CD4-positive, CD25-positive, alpha-beta regulatory T cell (primary cell): ENCODE data around the gene C1orf198. TPM values are rescaled to one million over a fixed set of nuclear protein-coding genes. Genes with fewer than 3 reads are reported as not detected.

Source experiments
- ATAC-seq, 2 donors: fragments of 150-1000 bp; cut with Tn5 transposase; one replicate each; pipeline ENCODE4 v1.10.0; 2021; ENCODE audit warnings: low read depth in 2 of 2, moderate number of reproducible peaks in 2 of 2, moderate library complexity in 1 of 2
- DNase-seq, 3 donors: peaks; one replicate each; pipeline versions ENCODE4 v3.0.0 to v3.0.0-alpha.2; 2012 to 2022; ENCODE audit warnings: mixed read lengths in 1 of 3
- H3K27ac ChIP-seq: one replicate; pipeline ENCODE4 v1.7.0; 2013; ENCODE audit warnings: mild to moderate bottlenecking, low read length; ENCODE audit not compliant: insufficient read depth, poor library complexity, severe bottlenecking
- H3K27me3 ChIP-seq: one replicate; pipeline ENCODE4 v1.7.0; 2013; ENCODE audit warnings: low read length; ENCODE audit not compliant: control insufficient read depth, insufficient read depth
- H3K36me3 ChIP-seq: one replicate; pipeline ENCODE4 v1.7.0; 2013; ENCODE audit warnings: mild to moderate bottlenecking, low read length, moderate library complexity; ENCODE audit not compliant: control insufficient read depth, insufficient read depth
- H3K4me1 ChIP-seq: 2 replicates; pipeline ENCODE4 v1.7.0; 2013; ENCODE audit warnings: mild to moderate bottlenecking, low read length; ENCODE audit not compliant: insufficient read depth, control insufficient read depth, poor library complexity, severe bottlenecking
- H3K4me3 ChIP-seq: one replicate; pipeline ENCODE4 v1.7.0; 2013; ENCODE audit warnings: low read depth, mild to moderate bottlenecking, low read length, moderate library complexity
- H3K9me3 ChIP-seq, 2 experiments: 1 replicate in 1 of 2; 2 replicates in 1 of 2; pipeline ENCODE4 v1.7.0; 2013; ENCODE audit warnings: low read length in 2 of 2, mild to moderate bottlenecking in 1 of 2, moderate library complexity in 1 of 2; ENCODE audit not compliant: control insufficient read depth in 2 of 2
- H3K27ac Mint-ChIP-seq, 3 donors: one replicate each; pipeline ENCODE4 v1.8.0; 2020 to 2022; ENCODE audit warnings: mild to moderate bottlenecking in 3 of 3, mixed read lengths in 3 of 3, moderate library complexity in 2 of 3
- H3K27me3 Mint-ChIP-seq: one replicate; pipeline ENCODE4 v1.8.0; 2022; ENCODE audit warnings: mild to moderate bottlenecking, mixed read lengths
- H3K36me3 Mint-ChIP-seq: one replicate; pipeline ENCODE4 v1.8.0; 2020; ENCODE audit warnings: mixed read lengths
- H3K4me1 Mint-ChIP-seq, 4 donors: one replicate each; pipeline ENCODE4 v1.8.0; 2020 to 2022; ENCODE audit warnings: mixed read lengths in 4 of 4, mild to moderate bottlenecking in 1 of 4
- H3K4me3 Mint-ChIP-seq, 4 donors: one replicate each; pipeline ENCODE4 v1.8.0; 2020 to 2022; ENCODE audit warnings: mild to moderate bottlenecking in 4 of 4, mixed read lengths in 4 of 4, moderate library complexity in 3 of 4
- H3K9me3 Mint-ChIP-seq, 7 donors: one replicate each; pipeline ENCODE4 v1.8.0; 2020 to 2022; ENCODE audit warnings: mixed read lengths in 7 of 7, mild to moderate bottlenecking in 3 of 7, moderate library complexity in 2 of 7
- polyA plus RNA-seq, 4 donors: library from polyadenylated mRNA; unstranded; fragments of 300-500 nt; fragmentation: Illumina TruSeq; gene quantifications; one replicate each; pipeline ENCODE4 v1.2.3, GENCODE V29; 2021
- total RNA-seq: library from RNA; stranded (reverse); gene quantifications from one replicate; pipeline ENCODE4 v1.2.3, GENCODE V29; 2022

C1orf198 gene
- total and polyA plus RNA-seq, 5 donors from 2014 or later, result 3.1 to 5.3 (median 4.1) TPM

DNA sequence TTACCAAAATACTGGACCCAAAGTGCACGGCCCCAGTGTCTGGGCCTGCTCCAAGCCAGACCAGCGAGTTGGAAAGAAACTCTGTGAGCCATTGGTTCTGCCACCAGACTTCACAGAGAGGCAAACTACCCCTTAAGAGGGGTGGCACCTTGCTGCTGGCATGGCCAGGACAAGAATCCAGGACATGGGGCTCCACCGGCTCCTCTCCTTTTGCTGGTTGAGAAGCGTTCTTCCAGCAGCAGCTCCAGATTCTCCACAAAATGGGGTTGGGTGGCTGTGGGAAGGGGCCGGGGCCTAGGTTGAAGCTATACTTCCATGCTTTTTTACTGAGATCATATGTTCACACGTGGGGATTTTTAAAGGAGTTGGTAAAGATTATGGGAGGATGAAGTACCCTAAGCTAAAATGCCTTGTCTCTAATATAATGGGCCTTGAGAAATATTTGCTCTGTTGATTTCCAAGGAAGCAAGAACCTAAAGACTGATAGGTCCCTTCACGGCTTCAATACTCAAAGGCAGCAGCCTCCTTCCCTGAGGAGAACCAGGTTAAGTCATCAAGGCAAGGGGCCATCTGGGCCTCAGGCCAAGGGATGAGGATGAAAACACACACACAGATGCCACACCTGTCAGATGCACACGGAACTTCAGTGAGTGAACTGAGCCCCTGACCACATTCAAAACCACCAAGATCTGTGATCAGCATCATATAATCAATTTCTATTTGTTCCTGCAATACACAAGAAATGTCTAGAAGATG, 3.1 kb downstream of the C1orf198 start:
- H3K27me3 Mint-ChIP-seq, result peaks cover 29% of the 10 kb centered on the region
- no peaks in the 10 kb centered on the region for H3K9me3 Mint-ChIP-seq
- peak overlapping the region in 2 of 4 donors; percentile 52 to 64 for H3K4me3 Mint-ChIP-seq
- H3K4me1 ChIP-seq, result peaks cover 17% of the 10 kb centered on the region
- ATAC-seq (no peak), DNase-seq (no peak)
- H3K4me3 ChIP-seq, result no peak overlapping the region
- H3K27ac ChIP-seq, result no peak overlapping the region
- H3K27ac Mint-ChIP-seq, result no peak overlapping the region
- no peaks in the 10 kb centered on the region for H3K9me3 ChIP-seq
- H3K4me1 Mint-ChIP-seq, result peaks cover 6 to 41% (median 17%) of the 10 kb centered on the region in 4 donors
- no peaks in the 10 kb centered on the region for H3K36me3 Mint-ChIP-seq
- no peaks in the 10 kb centered on the region for H3K36me3 ChIP-seq
- H3K27me3 ChIP-seq, result peaks cover 10% of the 10 kb centered on the region

DNA sequence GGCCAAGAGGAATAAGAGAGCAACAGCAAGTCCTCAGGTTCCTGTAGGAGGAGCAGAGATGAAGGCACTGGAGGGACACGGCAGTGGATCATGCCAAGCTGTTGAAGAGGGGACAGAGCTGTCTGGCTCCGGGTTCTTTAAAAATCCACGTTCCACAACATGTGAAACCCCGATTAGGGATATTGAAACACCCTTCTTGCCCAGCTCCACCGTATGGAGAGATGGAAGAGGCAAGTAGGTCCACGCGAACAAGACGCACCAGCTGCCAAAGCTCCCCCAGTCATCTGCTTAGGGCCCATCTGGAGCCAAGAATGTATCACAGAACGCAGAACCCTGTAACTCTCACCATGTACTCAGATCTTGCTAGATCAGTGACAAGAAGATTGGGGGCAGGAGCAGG, 3.9 kb downstream of the C1orf198 start:
- Mint-ChIP-seq H3K4me1 (peaks cover 6 to 41% (median 17%) of the 10 kb centered on the region in 4 donors), H3K4me3 (peak overlapping the region in 2 of 4 donors; percentile 3 to 46), H3K9me3 (no peaks in the 10 kb centered on the region), H3K27me3 (peaks cover 21% of the 10 kb centered on the region), H3K36me3 (no peaks in the 10 kb centered on the region), H3K27ac (no peak overlapping the region)
- no peaks in the 10 kb centered on the region for H3K36me3 ChIP-seq
- no peaks in the 10 kb centered on the region for H3K9me3 ChIP-seq
- no peak overlapping the region for H3K4me3 ChIP-seq
- peaks cover 7% of the 10 kb centered on the region for H3K27me3 ChIP-seq
- peaks cover 17% of the 10 kb centered on the region for H3K4me1 ChIP-seq
- ATAC-seq, result no peak
- DNase-seq, result no peak
- H3K27ac ChIP-seq, result no peak overlapping the region

DNA sequence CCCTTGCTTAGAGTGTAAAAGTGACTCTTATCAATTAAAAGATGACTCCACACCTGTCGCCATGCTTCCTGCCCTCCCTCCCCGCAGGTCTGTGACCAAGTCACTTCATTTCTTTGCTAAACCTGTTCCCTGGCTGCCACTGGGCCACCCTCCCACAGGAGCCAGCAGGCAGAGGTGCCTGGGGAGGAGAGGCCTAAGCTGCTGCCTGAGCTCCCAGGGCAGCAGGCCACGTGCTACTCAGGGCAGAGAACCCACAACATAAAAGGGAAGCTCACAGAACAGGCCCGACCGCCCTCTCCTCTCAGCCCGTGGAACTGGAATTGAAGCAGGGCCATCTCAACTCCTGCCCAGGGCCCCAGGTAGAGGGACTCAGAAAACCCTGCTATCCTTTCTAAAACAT, 4.9 kb downstream of the C1orf198 start:
- H3K4me3 Mint-ChIP-seq, result peak overlapping the region in 1 of 4 donors; percentile 50

DNA sequence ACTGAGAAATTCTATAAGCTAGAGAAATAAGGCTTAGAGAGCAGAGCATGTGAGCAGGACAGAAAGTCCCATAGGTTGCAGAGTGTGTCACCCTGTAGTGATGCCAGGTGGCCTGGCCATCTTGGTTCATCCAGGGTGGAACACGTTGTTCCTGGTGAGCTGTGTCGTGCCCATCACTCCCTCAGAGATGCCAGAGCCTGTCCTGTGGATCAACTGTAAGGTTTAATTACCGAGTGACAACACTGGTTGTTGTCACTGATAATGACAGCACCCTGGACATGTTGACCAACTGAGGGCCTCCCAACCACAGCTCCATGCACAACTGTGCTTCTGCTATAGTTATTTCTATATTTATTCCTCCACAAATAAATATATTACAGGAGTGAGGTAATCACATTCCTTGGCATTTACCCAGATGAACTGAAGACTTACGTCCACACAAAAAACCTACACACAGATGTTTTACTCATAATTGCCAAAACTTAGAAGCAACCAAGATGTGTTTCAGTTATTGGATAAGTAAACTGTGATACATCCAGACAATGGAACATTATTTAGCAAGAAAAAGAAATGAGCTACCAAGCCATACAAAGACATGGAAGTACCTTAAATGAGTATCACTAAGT, 6.2 kb downstream of the C1orf198 start:
- Histone ChIP-seq H3K36me3 (no peaks in the 10 kb centered on the region), H3K27me3 (peaks cover 3% of the 10 kb centered on the region), H3K4me3 (no peak overlapping the region), H3K9me3 (no peaks in the 10 kb centered on the region), H3K4me1 (peaks cover 3% of the 10 kb centered on the region), H3K27ac (no peak overlapping the region)
- no peak for ATAC-seq
- Mint-ChIP-seq H3K4me3 (no peak overlapping the region), H3K9me3 (no peaks in the 10 kb centered on the region), H3K4me1 (peaks cover 0 to 26% (median 9%) of the 10 kb centered on the region in 4 donors), H3K36me3 (no peaks in the 10 kb centered on the region), H3K27me3 (peaks cover 10% of the 10 kb centered on the region), H3K27ac (no peak overlapping the region)
- no peak for DNase-seq

More for the DNA sequence above, 4.9 kb downstream of the C1orf198 start:
- Histone ChIP-seq H3K4me1 (peaks cover 11% of the 10 kb centered on the region), H3K36me3 (no peaks in the 10 kb centered on the region), H3K4me3 (no peak overlapping the region), H3K27me3 (peaks cover 6% of the 10 kb centered on the region), H3K27ac (no peak overlapping the region), H3K9me3 (no peaks in the 10 kb centered on the region)
- H3K36me3 Mint-ChIP-seq, result no peaks in the 10 kb centered on the region
- H3K27ac Mint-ChIP-seq, result peak overlapping the region in 1 of 3 donors; percentile 4
- ATAC-seq (no peak), DNase-seq (no peak)
- H3K4me1 Mint-ChIP-seq, result peaks cover 6 to 34% (median 15%) of the 10 kb centered on the region in 4 donors
- peaks cover 18% of the 10 kb centered on the region for H3K27me3 Mint-ChIP-seq
- H3K9me3 Mint-ChIP-seq, result no peaks in the 10 kb centered on the region

DNA sequence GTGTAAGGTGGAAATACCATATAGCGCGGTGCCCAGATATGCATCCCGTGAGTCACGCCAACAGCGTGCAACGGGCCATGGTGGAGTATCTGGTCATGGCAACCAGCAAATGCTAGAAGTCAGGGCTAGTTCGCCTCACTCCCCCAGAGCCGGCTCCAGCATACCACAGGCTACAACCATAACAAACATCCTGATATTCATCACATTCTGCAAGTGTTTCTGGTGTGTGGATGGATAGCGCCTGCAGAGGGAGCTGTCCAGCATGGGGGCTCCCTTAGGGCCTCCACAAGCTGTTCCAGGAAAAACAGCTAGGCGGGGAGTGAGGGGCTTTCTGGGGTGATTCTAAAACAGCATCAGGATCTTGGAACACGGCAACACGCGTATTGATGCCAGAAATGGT, 6.8 kb downstream of the C1orf198 start:
- no peaks in the 10 kb centered on the region for H3K36me3 ChIP-seq
- H3K4me1 ChIP-seq, result peaks cover 3% of the 10 kb centered on the region
- peaks cover 4% of the 10 kb centered on the region for H3K27me3 Mint-ChIP-seq
- no peaks in the 10 kb centered on the region for H3K9me3 Mint-ChIP-seq
- H3K4me3 Mint-ChIP-seq, result no peak overlapping the region
- H3K4me3 ChIP-seq, result no peak overlapping the region
- H3K9me3 ChIP-seq, result no peaks in the 10 kb centered on the region
- peaks cover 0 to 20% (median 4%) of the 10 kb centered on the region in 4 donors for H3K4me1 Mint-ChIP-seq
- H3K27me3 ChIP-seq, result no peaks in the 10 kb centered on the region
- no peak overlapping the region for H3K27ac ChIP-seq
- ATAC-seq, result no peak
- no peak for DNase-seq
- no peak overlapping the region for H3K27ac Mint-ChIP-seq
- H3K36me3 Mint-ChIP-seq, result no peaks in the 10 kb centered on the region

DNA sequence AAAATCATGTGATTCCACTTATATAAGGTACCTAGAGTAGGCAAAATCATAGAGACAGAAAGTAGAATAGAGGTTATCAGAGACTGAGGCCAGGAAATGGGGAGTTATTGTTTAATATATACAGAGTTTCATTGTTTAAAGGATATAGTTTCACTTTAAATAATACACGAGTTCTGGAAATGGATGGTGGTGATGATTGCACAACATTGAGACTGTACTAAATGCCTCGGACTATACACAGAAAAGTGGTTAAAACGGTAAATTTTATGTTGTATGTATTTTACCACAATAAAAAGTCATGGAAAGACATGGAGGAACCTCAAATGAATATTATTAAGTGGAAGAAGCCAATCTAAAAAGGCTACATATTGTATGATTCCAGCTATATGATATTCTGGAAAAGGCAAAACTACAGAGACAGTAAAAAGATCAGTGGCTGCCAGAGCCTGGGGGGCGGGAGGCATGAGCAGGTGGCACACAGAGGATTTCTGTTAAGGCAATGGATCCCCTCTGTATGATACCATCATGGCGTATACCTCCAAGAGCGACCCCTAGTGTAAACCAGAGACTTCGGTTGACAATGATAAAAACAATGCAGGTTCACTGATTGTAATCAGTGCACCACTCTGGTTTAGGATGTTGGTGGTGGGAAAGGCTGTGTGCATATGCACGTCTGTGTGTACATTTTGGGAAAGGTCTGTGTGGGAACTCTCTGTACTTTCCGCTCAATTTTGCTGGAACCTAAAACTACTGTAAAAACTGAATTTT, 7.5 kb downstream of the C1orf198 start:
- Mint-ChIP-seq H3K9me3 (no peaks in the 10 kb centered on the region), H3K4me3 (peak overlapping the region in 1 of 4 donors; percentile 67), H3K27me3 (no peaks in the 10 kb centered on the region), H3K4me1 (peaks cover 0 to 16% (median 4%) of the 10 kb centered on the region in 4 donors), H3K27ac (no peak overlapping the region), H3K36me3 (no peaks in the 10 kb centered on the region)
- ATAC-seq, result no peak
- peaks cover 3% of the 10 kb centered on the region for H3K4me1 ChIP-seq
- no peaks in the 10 kb centered on the region for H3K27me3 ChIP-seq
- no peaks in the 10 kb centered on the region for H3K9me3 ChIP-seq
- no peak for DNase-seq
- no peak overlapping the region for H3K27ac ChIP-seq
- H3K4me3 ChIP-seq, result no peak overlapping the region
- no peaks in the 10 kb centered on the region for H3K36me3 ChIP-seq

DNA sequence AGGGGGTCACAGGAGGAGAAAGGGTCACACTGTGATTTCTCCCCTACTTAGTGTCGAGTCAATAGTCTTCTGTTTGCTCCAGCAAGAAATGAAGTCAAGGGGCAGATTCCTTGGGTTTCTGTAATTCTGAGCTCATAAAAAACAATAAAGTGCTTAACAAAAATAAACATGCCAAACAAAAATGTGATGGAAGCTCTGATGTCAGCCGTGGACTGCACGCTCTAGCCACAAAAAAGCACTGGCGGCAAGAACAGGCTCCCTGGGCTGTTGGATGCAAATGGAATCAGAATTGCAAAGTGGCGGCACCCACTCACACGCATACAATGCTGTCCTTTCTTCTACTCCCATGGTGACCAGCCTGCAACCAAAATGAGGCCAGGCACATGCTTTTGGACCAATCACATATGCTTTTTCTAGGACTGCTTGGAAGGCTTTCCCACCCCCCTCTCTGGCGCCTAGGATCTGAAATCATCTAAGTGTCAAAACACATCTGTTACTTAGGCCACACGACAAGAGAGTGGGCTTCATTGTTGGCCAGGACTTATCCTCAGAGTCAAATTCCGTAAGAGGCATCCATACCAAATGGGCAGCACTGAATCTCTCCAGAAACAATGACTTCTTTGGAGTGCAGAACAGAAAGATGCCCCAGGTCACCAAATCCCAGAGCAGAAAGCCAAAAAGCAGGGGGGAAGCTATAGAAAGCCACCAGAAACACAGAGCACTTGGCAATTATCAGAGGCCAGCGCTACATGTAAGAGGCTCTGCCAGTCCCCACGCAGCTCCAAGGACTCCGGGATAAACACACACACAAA, 9.2 kb downstream of the C1orf198 start:
- no peak overlapping the region for H3K27ac ChIP-seq
- H3K27me3 ChIP-seq, result no peaks in the 10 kb centered on the region
- H3K4me1 Mint-ChIP-seq, result peaks cover 0 to 14% (median 4%) of the 10 kb centered on the region in 4 donors
- no peaks in the 10 kb centered on the region for H3K9me3 ChIP-seq
- H3K27ac Mint-ChIP-seq, result no peak overlapping the region
- H3K36me3 Mint-ChIP-seq, result peaks cover 4% of the 10 kb centered on the region
- no peaks in the 10 kb centered on the region for H3K27me3 Mint-ChIP-seq
- H3K4me1 ChIP-seq, result peaks cover 3% of the 10 kb centered on the region
- no peaks in the 10 kb centered on the region for H3K36me3 ChIP-seq
- H3K4me3 ChIP-seq, result no peak overlapping the region
- ATAC-seq, result no peak
- DNase-seq, result no peak
- no peak overlapping the region for H3K4me3 Mint-ChIP-seq
- H3K9me3 Mint-ChIP-seq, result no peaks in the 10 kb centered on the region
